GM19238 (cell line): ENCODE data around the gene USH2A.

Experiments used
- DNase-seq: peaks from one replicate; pipeline ENCODE4 v3.0.0; 2011; ENCODE audit warnings: low spot score; ENCODE audit not compliant: insufficient read length

The USH2A gene

GRCh38 chr1:215877452-215877951, 545.7 kb downstream of the USH2A start:
- no peak for DNase-seq

- DNase-seq, result no peak
Observed at GRCh38 chr1:215875712-215876111, 547.5 kb downstream of the USH2A start.

GRCh38 chr1:215875236-215875635, 548.0 kb downstream of the USH2A start:
- DNase-seq, result no peak

DNA sequence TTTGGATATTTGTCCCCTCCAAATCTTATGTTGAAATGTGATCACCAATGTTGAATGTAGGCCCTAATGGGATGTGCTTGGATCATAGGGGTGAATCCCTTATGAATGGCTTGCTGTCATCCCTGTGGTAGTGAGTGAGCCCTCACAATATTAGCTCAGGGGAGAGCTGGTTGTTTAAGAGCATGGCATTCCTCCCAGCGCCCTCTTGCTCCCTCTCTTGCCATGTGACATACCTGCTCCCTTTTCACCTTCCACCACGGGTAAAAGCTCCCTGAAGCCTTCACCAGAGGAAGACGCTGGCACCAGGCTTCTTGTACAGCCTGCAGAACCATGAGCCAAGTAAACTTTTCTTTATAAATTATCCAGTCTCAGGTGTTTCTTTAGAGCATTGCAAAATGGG, 550.6 kb downstream of the USH2A start:
- no peak for DNase-seq

DNA sequence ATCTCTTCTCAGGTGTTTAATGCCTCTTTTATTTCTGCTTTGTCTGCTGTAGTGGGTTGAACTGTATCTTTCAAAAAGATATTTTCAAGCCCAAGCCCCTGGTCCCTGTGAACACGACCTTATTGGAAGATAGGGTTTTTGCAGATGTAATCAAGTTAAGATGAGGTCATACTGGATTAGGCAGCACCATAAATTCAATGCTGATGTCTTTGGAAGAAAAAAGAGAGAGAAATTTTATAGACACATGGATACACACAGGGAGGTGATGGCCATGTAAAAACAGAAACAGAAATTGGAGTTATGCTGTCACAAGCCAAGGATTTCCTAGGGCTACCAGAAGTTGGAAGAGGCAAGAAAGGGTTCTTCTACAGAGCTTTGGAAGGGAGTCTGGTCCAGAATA, 554.7 kb downstream of the USH2A start:
- no peak for DNase-seq

- DNase-seq, result no peak
Observed at GRCh38 chr1:215865060-215865459, 558.2 kb downstream of the USH2A start.

DNA sequence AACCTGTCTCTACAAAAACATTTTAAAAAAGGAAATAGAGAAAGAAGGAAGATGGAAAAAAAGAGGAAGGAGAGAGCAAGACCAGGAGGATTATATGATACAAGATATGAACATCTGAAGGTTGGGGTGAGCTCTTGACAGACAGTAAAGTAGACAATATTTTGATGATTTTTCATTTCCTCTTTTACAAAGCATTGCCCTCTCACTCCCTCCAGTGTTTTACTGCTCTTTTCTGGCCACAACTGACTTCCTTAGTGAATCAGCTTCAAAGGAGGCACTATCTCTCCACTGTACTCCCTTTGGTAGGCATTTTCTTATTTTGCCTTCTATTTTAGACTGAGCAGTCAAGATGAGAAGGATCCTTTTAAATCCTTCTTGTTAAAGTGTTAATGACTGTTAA, 559.5 kb downstream of the USH2A start:
- DNase-seq, result no peak

- DNase-seq, result no peak
Observed at GRCh38 chr1:215860833-215861232, 562.4 kb downstream of the USH2A start.

GRCh38 chr1:215857317-215857716, 565.9 kb downstream of the USH2A start:
- DNase-seq, result no peak

- DNase-seq, result no peak
Observed at GRCh38 chr1:215845234-215845891, 577.9 kb downstream of the USH2A start.

DNA sequence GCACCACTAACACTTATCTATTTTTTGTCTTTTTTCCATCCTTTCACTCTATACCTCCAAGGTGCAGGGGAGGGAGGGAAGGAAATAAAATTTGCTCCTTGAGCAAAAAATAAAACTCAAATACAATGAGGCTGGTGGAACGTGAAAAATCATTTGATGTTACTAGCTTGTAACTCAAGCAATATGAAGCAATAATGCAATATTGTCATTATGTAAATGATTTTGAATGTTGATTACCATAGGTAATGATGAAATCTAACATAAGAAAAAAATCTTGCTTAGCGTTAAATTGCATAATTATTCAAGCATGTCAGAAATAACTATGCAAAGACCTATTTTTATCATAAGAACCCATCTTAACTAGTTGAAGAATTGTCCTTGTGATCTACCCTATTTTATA, 578.5 kb downstream of the USH2A start:
- DNase-seq, result no peak

DNA sequence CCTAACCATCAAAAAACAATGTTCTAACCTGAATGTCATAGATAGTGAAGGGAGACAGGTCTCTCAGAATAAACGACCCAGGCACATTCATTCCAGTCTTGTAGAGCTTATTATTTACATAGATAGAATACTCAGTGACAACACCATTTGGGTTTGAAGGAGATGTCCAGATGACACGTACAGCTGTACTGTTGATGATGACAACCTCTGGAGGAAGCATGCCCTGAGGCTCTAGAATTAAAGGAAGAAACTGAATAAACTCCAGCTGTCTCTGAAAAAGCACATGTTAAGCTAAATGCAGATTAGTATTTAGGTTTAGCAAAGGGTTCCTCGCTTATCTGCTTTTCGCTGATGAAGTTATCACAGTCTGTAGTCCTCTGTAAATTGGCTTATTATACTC, 579.0 kb downstream of the USH2A start:
- DNase-seq, result no peak

GRCh38 chr1:215842905-215843304, 580.3 kb downstream of the USH2A start:
- DNase-seq, result no peak

DNA sequence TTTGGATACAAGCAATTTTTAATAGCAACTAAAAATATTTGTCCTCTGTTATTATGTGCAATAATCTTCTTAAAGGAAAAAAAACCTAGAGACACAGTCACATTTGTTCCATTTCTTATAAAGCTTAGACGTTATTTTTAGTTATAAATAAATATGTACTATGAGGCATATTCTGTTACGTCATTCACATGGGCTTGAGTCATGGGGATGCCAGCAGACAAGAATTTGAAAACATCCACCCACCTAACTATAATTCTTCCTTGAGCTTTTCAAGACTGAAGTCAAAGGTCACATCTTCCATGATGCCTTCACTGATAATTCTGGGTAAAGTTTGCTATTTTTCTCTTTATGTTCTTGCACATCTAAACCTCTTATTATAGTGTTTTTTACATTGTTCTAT, 587.3 kb downstream of the USH2A start:
- no peak for DNase-seq

DNA sequence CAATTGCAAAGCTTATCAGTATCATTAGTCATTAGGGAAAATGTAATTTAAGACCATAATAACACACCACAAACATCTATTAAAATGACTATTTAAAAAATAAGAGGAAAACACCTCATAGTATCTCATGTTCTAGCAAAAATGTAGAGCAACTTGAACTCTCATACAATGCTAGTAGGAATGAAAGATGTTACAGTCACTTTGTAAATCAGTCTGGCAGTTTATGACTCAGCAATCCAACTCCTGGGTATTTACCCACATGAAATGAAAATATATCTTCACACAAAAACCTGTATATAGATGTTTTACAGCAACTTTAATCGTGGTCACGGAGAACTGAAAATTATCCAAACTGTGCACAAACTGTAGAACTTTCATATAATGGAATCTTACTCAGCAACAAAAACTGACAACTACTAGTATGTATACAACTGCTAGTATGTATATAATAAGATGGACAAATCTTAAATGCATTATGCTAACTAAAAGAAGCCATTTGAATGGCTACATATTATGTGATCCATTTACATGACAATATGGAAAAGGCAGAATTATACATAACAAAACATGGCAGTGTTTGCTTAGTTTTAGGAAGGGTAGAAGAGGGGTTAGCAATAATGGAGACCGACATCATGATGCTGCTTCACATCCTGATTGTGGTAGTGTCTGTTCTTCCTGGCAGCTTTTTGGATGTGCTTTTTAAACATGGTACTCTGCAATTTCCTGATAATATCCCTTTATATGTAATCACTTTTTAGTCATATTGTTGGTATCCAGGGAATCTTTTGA, 589.1 kb downstream of the USH2A start:
- no peak for DNase-seq

- no peak for DNase-seq
Observed at GRCh38 chr1:215830226-215830810, 592.9 kb downstream of the USH2A start.

GRCh38 chr1:215825056-215825455, 598.2 kb downstream of the USH2A start:
- no peak for DNase-seq

DNA sequence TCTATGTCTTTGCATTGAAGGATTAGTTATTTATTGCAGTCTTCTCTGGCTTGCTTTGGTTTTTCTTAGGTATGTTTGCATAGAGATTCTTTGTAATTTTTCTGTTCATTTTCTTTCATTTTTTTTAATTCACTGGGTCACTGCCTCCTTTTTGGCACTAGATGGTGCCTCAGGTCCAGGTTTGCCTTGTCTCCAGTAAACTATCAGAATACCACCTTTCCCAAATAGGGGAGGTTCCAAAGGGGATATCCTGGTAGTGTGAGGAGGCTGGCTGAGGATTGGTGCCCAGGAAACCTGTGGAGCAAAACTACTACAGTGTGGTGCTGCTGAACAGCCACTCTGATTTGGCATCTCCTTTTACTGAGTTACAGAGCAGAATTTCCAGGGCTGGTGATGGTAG, 599.0 kb downstream of the USH2A start:
- DNase-seq, result no peak

- DNase-seq, result no peak
Observed at GRCh38 chr1:215819114-215819513, 604.1 kb downstream of the USH2A start.

DNA sequence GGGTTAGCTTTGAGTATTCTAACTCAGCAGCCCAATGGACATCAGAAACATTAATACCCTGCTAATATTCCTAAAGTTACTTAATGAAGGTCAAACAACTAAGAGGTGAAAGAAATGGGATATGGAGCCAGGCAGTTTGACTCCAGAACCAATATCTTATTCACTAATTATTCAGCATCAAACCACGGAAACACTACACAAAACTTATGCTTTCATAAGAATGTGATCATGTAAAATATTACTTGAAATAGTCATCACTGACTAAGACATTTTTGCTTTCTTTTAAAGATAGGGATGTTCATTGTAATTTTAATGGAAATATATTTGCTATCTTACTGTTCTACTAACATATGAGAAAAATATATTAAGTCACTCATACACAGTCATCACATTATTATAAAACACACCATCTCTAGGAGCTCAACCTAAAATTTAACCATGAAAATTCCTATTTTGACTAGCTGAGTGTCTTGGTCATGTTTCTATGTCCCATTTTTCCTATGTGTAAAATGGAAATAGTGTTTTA, 615.3 kb downstream of the USH2A start:
- no peak for DNase-seq

GRCh38 chr1:215807218-215807617, 616.0 kb downstream of the USH2A start:
- DNase-seq, result no peak

- no peak for DNase-seq
Observed at GRCh38 chr1:215797859-215798258, 625.4 kb downstream of the USH2A start.
